ENCODE results near the gene RASSF4.

GRCh38 chr10:44927352-44927751 lies 32.2 kb upstream of the RASSF4 start:
- no peak for TF ChIP-seq CTCF (IDR thresholded peaks at IDR 0.05)
- no peak for TF ChIP-seq POLR2A (IDR thresholded peaks at IDR 0.05)

All from body of pancreas (tissue), 4 donors.